ENCODE data around the gene LYPD4.

Gene LYPD4

DNA sequence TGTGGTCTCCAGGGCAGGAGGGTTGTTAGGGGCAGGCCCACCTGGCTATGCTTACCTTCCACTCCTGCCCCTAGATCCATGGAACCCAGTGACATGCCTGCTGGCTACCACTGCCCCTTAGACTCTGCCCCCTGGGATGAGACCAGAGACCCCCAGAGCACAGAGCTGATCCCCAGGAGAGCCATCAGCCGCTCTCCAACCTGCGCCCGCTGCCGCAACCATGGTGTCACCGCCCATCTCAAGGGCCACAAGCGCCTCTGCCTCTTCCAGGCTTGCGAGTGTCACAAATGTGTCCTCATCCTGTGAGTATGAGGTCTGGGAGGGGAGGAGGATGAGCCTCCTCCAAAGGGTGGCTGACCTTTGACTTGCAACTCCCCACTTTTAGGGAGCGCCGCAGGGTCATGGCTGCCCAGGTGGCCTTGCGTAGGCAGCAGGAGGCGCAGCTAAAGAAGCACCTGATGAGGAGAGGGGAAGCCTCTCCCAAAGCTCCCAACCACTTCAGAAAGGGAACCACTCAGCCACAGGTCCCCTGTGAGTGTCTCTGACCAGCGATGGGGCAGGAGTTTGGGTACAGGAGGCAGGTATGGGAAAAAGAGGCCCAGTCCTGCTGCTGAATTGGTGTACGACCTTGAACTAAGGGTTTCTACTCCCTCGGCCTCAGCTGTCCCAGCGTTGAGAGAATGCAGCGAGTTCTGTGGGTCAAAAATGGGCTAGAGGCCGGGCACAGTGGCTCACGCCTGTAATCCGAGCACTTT lies 3.0 kb upstream of the LYPD4 start:
- H3K9ac ChIP-seq (ENCODE audit: low read length), result no peak overlapping the region
- no peaks in the 10 kb centered on the region for H4K20me1 ChIP-seq (ENCODE audit: insufficient read depth, low read length)
- H3K27ac ChIP-seq (ENCODE audit: low read length), result no peak overlapping the region
- peaks cover 76% of the 10 kb centered on the region for H3K27me3 ChIP-seq (replicated peaks; ENCODE audit: insufficient read depth, low read length)
- no peaks in the 10 kb centered on the region for H3K4me1 ChIP-seq (ENCODE audit: low read length)
- H3F3A ChIP-seq (ENCODE audit: insufficient read depth, low read length), result no peaks in the 10 kb centered on the region
- H2AFZ ChIP-seq (ENCODE audit: low read length), result no peak overlapping the region
- no peak overlapping the region for H3K4me2 ChIP-seq (ENCODE audit: low read depth, low read length)
- no peaks in the 10 kb centered on the region for H3K79me2 ChIP-seq (ENCODE audit: low read length)
- TF ChIP-seq EZH2 (optimal IDR thresholded peaks at IDR 0.05; ENCODE audit: low read depth, low read length), result no peak
- no peak for TF ChIP-seq EZH2phosphoT487 (IDR thresholded peaks at IDR 0.05; ENCODE audit: low read length)
- TF ChIP-seq, protein P1, sequence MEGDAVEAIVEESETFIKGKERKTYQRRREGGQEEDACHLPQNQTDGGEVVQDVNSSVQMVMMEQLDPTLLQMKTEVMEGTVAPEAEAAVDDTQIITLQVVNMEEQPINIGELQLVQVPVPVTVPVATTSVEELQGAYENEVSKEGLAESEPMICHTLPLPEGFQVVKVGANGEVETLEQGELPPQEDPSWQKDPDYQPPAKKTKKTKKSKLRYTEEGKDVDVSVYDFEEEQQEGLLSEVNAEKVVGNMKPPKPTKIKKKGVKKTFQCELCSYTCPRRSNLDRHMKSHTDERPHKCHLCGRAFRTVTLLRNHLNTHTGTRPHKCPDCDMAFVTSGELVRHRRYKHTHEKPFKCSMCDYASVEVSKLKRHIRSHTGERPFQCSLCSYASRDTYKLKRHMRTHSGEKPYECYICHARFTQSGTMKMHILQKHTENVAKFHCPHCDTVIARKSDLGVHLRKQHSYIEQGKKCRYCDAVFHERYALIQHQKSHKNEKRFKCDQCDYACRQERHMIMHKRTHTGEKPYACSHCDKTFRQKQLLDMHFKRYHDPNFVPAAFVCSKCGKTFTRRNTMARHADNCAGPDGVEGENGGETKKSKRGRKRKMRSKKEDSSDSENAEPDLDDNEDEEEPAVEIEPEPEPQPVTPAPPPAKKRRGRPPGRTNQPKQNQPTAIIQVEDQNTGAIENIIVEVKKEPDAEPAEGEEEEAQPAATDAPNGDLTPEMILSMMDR (IDR thresholded peaks at IDR 0.05; ENCODE audit: low read length), result no peak
- no peaks in the 10 kb centered on the region for H3K9me3 ChIP-seq (replicated peaks; ENCODE audit: insufficient read depth, low read length)
- no peak overlapping the region for H3K4me3 ChIP-seq (ENCODE audit: low read length)
- DNase-seq, result no peak
- no peaks in the 10 kb centered on the region for H3K9me2 ChIP-seq (replicated peaks; ENCODE audit: insufficient read depth, low read length)
- H3K36me3 ChIP-seq (replicated peaks; ENCODE audit: insufficient read depth, low read length), result no peaks in the 10 kb centered on the region

DNA sequence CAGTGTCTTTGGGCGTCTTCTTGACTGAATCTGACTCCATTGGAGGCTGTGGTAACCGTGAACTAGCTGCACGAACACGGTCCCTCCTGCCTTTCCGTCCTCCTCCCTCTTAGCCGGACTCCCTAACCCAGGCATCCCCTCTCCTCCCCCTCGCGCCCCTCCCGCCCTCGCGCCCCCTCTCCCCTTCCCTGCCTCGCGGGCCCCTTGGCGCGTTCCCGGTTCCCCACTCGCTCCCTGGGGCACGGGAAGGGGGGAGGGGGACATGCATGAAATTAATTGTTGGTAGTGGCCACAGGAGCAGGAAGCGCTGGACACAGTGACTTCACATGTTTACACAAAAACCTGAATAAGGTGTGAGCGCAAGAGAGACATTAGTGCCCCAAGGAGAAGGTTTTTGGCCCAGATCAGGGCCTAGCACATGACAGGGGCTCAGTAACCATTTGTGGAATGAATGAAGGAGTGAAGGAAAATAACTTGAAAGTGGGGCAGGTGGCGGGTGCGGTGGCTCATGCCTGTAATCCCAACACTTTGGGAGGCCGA lies 638 bp upstream of the LYPD4 start:
- no peaks in the 10 kb centered on the region for H3K9me3 ChIP-seq (replicated peaks; ENCODE audit: insufficient read depth, low read length)
- no peaks in the 10 kb centered on the region for H4K20me1 ChIP-seq (ENCODE audit: insufficient read depth, low read length)
- no peak overlapping the region for H2AFZ ChIP-seq (ENCODE audit: low read length)
- no peak overlapping the region for H3K9ac ChIP-seq (ENCODE audit: low read length)
- H3F3A ChIP-seq (ENCODE audit: insufficient read depth, low read length), result no peaks in the 10 kb centered on the region
- H3K4me2 ChIP-seq (ENCODE audit: low read depth, low read length), result no peak overlapping the region
- no peaks in the 10 kb centered on the region for H3K36me3 ChIP-seq (replicated peaks; ENCODE audit: insufficient read depth, low read length)
- no peak overlapping the region for H3K4me3 ChIP-seq (ENCODE audit: low read length)
- DNase-seq, result no peak
- no peak overlapping the region for H3K27ac ChIP-seq (ENCODE audit: low read length)
- H3K4me1 ChIP-seq (ENCODE audit: low read length), result no peaks in the 10 kb centered on the region
- peaks cover 77% of the 10 kb centered on the region for H3K27me3 ChIP-seq (replicated peaks; ENCODE audit: insufficient read depth, low read length)
- H3K79me2 ChIP-seq (ENCODE audit: low read length), result no peaks in the 10 kb centered on the region
- H3K9me2 ChIP-seq (replicated peaks; ENCODE audit: insufficient read depth, low read length), result no peaks in the 10 kb centered on the region
- TF ChIP-seq, protein P1 (IDR thresholded peaks at IDR 0.05; ENCODE audit: low read length), result no peak
- no peak for TF ChIP-seq EZH2phosphoT487 (IDR thresholded peaks at IDR 0.05; ENCODE audit: low read length)
- TF ChIP-seq EZH2 (optimal IDR thresholded peaks at IDR 0.05; ENCODE audit: low read depth, low read length), result no peak

DNA sequence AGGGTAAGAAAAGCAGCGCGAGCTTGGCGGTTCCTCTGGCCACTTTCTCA lies 343 bp upstream of the LYPD4 start, which contains the start of gene DMRTC2:
Gene DMRTC2 (plus strand): TSS at position 42 of the 50 bp plus-strand sequence. CDS start 2,387 bp downstream, outside the sequence.
- H3K4me1 ChIP-seq (ENCODE audit: low read length), result no peaks in the 10 kb centered on the region
- H3K36me3 ChIP-seq (replicated peaks; ENCODE audit: insufficient read depth, low read length), result no peaks in the 10 kb centered on the region
- H2AFZ ChIP-seq (ENCODE audit: low read length), result no peak within 1 kb of the TSS
- H4K20me1 ChIP-seq (ENCODE audit: insufficient read depth, low read length), result no peaks in the 10 kb centered on the region
- no peak within 1 kb of the TSS for H3K9ac ChIP-seq (ENCODE audit: low read length)
- no peaks in the 10 kb centered on the region for H3K79me2 ChIP-seq (ENCODE audit: low read length)
- no peak within 1 kb of the TSS for H3K4me3 ChIP-seq (ENCODE audit: low read length)
- no peaks in the 10 kb centered on the region for H3K9me2 ChIP-seq (replicated peaks; ENCODE audit: insufficient read depth, low read length)
- TF ChIP-seq, protein P1 (IDR thresholded peaks at IDR 0.05; ENCODE audit: low read length), result no peak
- TF ChIP-seq EZH2phosphoT487 (IDR thresholded peaks at IDR 0.05; ENCODE audit: low read length) (no peak), EZH2 (optimal IDR thresholded peaks at IDR 0.05; ENCODE audit: low read depth, low read length) (no peak)
- peaks cover 79% of the 10 kb centered on the region for H3K27me3 ChIP-seq (replicated peaks; ENCODE audit: insufficient read depth, low read length)
- no peak for DNase-seq
- no peak within 1 kb of the TSS for H3K4me2 ChIP-seq (ENCODE audit: low read depth, low read length)
- no peak within 1 kb of the TSS for H3K27ac ChIP-seq (ENCODE audit: low read length)
- no peaks in the 10 kb centered on the region for H3K9me3 ChIP-seq (replicated peaks; ENCODE audit: insufficient read depth, low read length)
- H3F3A ChIP-seq (ENCODE audit: insufficient read depth, low read length), result no peaks in the 10 kb centered on the region
